HG02943 (cell line): ENCODE results near the gene MYO5B.

Experiments used
- ATAC-seq: cut with Tn5 transposase; IDR thresholded peaks from one replicate; pipeline ENCODE4 v1.9.1; 2021; ENCODE audit warnings: mild to moderate bottlenecking, low read depth, moderate library complexity; ENCODE audit not compliant: unreplicated experiment

The MYO5B gene

DNA sequence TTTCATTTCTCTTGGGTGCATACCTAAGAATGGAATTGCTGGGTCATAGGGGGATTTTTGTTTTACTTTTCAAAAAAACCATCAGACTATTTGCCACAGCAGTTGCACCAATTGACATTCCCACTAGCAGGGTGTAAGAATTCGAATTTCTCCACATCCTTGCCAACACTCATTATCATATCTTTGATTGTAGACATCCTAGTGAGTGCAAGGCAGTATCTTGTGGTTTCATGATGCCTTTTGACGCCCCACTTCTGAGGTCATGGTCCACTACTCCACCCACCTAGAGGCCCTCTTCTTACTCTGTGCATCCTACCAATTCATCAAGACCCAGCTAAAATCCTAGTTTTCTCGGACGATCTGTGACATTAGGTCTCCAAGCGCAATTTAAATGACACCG, 161.9 kb downstream of the MYO5B start:
- no peak for ATAC-seq

DNA sequence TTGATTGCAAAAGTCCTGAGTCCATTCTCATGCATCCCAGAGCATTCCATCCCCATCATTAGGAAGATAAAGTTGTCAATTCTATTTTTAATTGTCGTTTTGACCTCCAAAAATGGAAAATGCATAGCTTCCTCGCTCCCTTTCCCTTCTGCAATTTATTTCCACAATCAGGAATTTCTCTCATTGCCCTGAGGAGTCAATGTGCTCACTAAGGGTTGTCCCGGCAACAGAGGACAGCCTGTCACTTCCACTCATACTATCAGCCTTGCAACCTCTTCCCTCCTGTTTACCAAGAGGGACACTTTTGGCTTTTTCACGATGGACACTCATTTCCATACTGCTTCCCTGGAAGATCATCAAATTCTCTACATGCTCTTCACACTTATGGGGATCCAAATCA, 164.8 kb downstream of the MYO5B start:
- no peak for ATAC-seq

DNA sequence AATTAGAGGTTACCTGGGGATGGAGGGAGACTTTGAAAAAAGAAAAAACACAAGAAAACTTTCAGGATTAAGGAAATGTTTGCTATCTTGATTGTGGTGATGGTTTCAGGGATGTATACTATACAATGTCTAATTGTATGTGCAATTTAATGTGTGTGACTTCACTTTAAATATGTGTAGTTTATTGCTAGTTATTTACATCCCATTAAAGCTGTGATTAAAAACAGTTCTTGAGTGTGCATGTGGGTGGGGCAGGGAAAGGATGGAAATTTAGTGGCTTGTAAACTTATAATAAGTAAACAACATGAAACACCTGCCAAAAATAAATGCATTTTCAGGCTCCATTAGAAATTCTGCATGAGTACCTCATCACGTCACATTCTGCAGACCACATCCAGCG, 167.0 kb downstream of the MYO5B start:
- no peak for ATAC-seq

DNA sequence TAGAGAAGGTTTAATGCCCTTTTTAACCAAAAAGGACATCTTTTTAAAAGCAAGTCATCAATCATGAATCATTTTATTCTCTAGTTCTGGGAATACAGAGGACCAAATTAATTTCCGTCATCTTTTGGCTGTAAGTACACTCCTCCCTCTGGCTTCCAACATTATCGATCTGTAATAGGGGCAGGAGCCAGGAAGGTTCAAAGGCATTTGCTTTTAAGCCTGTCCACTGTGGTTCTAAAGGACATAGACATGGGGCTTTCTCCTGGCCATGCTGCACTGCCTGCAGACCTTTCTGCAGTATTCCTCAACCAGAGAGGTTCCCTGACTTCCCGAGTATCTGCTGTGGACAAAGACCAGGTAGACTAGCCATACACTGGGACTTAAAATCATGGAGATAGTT, 170.5 kb downstream of the MYO5B start:
- no peak for ATAC-seq

DNA sequence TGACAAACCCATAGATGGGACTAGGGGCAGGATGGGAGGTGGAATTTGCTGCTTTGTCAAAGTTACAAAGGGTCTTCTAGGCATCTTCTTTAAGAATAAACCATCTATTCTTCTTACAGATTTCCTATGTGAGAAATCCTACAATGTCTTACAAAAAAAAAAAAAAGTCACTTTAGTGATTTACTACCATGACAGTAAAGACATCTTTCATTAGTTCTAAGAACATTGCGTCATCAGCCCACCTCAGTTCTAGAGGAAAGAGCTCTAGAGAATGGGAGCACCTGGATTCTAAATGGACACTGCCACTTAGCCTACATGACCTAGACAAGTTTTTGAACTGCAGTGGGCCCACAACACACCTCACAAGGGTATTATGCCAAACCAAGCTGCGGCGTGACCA, 172.0 kb downstream of the MYO5B start:
- no peak for ATAC-seq

DNA sequence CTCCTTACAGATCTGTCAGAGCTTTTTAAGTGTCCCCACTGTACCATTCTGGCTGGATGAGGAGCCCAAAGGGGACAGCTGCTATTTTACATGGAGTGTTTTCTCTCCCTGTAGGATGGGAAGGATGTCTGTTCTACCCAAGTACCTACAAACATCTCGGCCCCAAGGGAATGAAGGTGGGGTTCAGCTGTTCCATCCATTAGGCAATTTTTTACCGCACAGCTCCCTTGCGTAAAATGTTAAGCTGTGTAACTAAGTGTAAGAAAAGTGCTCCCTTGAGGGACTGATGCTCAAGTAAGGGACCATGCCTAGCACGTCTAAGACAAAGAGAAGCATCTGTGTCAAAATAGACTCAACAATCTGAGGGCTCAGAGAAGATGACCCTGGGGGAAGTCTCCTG, 180.3 kb downstream of the MYO5B start:
- no peak for ATAC-seq

DNA sequence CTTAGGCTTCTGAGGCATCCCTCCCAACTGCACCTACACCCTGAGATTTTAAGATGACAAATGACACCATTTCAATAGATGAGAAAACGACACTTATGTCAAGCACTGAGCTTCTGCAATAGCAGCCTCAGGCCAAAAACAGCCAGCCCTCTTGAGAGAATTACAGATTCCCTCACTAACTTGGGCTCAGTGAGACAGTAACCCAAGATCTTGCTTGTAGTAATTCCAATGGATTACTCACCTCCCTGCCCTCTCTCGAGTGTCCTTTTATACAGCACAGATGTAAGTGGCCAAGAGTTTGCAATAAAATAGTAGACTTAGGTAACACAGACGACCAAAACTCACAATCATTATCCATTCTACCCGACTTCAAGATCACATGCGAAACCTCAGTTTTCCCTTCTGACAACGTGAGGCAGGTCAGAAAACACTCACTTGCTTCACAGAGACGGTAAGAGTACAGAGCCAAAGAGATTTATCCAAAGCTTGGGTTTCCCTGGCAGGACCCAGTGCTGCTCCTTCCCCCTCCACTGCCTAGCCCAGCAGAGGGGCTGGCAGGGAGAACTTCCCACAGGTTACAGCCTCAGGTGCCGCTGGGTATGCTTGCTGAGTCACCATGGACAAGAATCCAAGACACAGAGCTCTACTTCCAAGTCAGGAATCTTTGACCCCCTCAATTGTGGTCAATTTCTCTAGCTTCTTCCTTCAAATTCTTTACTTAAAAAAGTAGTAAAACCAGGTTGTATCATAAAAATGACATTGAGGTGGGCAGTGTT, 181.4 kb downstream of the MYO5B start:
- ATAC-seq = no peak

DNA sequence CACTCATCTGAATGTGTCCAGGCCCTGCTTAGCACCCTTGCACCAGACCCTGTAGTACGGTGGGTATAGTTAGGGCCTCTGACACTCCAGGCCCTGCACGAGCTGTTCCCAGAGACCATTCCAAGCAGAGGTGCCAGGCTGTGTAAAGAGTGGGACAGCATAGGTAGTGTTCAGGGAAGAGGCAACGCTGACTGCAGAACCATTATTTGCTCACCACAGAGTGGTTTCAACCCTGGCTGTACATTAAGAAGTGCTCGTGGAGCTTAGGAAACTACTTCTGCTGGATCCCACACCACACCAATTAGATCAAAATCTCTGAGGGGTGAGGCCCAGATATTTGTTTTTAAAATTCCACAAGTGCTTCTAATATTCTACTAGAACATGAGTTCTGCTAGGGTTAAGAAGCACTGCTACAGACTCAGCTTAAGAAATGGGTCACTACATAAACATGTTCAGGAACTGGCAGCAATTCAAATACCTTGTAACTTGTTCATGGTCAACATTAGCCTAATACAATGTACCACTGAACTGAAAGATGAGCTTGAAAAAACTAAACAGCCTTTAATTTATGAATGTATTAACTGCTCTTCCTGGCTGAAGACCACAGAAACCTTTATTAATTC, 183.0 kb downstream of the MYO5B start:
- ATAC-seq = no peak

DNA sequence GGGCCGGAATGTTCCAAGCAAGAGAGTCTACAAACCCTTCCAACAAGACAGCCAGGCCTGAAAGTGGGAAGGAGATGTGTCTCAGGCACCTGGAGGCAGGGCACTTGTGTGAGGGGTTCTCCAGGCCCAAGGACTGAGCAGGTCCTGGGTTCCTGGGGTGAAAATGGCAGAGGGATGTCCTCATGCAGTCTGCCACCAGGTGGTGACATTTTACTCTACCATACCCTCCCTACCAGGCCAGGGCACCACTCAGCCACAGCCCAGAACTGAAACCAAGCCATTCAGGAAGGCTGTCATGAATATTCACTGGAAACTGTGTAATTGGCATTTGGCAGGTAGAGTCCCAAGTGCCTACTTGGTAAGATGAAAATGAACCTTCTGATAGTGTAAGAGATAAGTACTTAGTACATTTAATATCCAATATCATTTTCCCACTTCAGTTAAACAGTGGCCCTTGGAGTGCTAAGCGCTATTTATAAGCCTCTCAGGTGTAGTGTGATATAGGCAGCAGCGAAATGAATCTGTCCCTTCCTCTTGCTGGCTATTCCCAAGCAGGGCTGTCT, 185.1 kb downstream of the MYO5B start:
- no peak for ATAC-seq

DNA sequence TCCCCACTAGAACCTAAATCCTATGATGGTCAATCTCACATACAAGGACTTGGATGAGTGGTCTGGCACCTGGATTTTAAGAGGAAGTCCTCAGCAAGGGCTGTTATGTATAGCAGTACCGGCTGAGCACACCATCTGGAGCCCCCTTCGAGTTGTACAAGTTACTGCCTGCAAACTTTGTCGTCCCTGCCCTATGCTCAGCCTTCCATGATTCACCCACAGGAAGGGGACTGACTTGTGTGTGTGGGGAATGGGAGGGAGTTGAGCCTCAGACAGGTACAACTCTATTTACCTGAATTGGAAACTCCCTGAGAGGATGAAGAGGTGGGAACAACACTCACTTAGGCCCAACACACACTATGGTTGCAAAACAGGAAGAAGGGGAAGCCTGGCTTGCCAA, 186.6 kb downstream of the MYO5B start:
- ATAC-seq = no peak

DNA sequence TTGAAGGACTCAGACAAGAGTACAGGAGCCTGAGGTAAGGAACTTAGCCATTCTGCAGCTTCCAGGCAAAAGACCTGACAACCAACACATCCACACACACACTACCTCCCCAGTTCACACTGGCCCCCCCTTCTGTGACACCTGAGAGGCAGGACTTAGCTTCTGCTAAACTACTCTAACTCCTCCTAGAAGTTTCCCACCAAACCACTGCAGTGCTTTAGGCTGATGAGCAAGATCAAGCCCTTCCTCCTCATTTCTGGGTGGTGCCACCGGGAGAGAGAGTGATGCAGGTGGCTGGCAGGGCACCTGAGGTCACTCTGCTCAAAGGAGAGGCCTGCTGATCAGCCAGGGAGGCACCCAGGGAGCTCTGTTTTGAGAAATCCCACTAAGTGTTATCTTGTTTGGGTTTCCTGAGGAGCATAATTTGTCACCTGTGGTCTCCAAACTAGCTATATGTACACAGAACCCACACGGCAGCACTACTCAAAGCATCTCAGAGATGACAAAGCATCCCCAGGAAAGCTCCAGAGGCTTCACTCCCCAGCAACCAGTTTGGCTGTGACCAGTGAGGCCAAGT, 188.4 kb downstream of the MYO5B start:
- ATAC-seq = no peak

DNA sequence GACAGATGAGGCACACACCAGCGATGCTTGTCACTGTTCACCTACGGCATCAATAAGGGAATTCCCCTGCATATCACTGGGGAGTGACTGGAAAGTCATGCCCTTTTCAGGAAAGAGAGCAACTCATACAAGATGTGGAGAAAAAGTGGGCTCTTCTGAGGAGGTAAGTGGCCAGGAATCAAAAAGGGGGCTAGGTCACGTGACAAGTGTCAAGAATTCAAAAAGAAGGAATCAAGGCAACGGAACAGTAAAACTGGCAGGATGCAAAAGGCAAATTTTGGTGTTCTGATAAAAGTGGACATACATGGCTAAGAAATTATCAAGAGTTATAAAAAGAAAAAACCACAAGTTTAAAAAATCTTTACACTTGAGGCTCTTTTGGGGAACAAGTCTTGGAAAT, 190.9 kb downstream of the MYO5B start:
- no peak for ATAC-seq

DNA sequence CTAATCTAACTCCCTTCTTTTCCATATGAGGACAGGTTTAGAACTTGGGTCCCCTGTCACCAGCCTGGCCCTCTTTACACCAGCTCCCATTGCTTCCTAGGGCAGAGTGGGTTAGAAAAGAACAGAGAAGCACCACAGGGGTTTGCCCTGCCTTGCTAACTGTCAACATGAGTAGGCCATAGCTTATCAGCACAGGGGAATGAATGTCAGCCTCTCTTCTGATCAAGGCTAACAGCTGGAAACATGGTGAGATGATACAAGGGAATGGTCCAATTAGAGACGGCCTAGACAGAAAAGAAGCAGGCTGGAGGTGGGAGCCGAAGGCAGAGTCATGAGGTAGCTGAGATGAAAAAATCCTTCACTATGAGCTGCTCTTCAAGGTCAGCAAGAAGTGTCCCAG, 192.2 kb downstream of the MYO5B start:
- ATAC-seq = no peak

DNA sequence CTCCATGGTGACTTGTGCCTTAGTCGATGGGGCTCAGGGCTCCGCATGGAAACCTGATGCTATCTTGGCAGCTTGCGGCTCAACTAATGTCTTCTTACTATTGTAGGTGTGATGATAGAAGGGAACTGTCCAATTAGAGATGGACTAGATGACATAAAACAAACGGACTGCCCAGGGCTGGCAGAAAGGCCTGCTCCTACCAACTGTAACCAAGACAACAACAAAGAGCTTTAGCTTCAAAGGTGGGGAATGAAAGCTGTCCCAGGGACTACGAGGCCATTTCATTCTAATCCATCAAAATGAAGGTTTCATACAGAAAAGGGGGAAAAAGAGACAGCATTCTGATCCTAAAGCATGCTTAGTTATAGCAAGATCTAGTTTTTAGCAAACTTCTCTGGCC, 194.7 kb downstream of the MYO5B start:
- no peak for ATAC-seq

DNA sequence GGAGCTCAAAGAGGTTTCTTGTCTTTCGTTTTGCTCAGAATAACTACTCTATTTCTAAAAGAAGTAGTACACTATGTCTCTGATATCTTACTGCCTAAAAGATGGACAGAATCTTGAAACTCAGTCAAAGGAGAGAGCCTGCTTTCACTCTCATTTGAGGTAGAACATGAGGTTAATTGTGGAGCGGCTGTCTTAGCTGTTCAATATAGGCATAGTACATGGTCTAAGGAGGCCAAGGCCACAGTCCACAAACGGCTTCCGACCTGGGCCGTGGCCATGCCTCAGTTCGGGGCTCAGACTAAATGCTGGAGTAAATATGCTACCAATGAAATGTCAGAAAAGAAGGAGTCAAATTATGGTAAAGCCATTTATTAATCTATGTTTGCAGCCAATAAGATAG, 195.8 kb downstream of the MYO5B start:
- no peak for ATAC-seq

DNA sequence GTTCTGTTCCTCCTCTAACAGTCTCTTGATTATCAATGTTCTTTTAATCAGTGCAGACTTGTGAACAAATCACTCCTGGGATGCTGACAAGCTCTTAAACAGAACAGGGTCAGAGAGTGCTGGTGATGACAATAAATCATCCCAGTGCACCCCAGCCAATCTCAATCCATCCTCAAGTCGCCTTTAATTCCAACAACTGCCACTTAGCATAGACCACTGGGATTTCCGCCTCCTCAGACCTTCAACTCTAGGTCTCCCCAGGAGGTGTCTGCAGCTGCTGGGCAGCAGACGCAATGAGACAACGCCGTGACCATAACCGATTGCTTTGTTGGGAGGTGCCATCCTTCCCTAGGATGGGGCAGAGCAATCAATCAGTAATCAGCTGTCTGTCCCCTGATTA, 197.4 kb downstream of the MYO5B start:
- ATAC-seq = no peak

DNA sequence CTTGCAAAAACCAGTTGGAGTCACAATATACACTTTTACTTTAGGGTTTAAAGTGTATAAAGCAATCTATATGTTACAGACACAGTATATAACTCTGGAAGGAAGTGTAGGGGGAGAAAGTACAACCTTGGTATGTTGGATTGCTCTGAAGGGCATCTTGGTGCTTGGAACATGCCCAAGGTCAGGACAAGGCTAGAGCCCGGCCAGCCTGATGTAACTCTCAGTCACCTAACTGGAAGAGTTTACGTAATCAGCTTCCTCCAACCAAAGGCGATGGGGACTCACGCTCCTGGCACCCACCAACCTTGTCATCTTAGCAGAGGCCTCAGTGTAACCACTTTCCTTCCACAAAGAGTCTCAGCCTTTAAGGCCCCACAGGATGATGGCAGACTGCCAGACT, 200.5 kb downstream of the MYO5B start:
- ATAC-seq = no peak

DNA sequence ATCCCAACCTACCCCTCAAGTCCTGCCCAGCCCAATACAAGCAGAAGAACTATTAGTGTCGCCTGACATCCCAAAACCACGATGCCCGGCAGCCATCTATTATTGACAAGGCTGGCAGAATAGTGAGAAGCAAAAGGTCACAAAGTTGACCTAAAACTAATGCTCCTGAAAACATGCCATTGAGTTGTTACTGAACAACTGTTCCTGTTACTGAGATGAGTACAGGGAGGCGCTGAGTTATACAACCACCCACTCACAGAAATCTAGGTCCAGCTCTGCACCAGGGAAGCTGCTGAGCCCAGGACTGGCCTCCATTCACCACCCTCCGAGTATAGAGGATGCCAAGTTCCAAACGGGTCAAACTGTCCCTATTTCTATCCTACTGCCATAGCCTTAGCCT, 201.6 kb downstream of the MYO5B start:
- no peak for ATAC-seq

DNA sequence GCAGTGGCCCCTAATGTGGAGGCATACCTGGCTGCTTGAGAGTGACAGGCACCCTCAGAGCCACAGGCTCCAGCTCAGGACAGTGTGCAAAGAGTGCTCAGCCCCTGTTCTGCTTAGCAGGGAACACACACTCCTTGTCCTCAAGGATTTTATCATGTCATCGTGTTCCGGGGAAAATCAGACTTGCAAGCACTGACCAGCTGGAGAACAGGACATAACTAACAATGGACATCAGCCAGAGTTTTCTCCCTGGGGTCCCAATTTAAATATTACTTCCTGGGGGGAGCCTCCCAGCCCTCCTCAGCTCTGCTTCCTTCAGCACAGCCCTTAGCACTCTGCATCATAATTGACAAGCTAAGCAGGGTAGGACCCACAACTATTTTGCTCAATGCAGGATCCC, 206.2 kb downstream of the MYO5B start:
- no peak for ATAC-seq

DNA sequence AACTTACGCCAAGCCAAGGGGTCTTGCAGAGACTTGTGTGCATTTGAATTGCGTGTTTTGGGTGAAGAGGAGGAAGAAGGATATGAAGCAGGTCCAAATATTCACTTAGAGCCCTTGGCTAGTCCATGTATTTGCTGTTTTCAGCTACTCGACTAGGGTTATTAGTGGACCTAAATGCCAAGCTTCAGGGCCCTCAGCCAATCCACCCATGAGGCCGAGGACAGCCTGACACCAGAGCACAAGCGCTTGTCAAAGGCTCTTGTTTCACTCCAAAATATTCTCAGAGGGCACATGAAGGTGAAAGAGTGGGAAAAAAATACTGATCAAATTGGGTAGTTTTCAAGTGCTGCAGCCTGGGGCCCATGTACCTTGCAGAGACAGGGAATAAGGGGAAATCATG, 206.8 kb downstream of the MYO5B start:
- no peak for ATAC-seq

DNA sequence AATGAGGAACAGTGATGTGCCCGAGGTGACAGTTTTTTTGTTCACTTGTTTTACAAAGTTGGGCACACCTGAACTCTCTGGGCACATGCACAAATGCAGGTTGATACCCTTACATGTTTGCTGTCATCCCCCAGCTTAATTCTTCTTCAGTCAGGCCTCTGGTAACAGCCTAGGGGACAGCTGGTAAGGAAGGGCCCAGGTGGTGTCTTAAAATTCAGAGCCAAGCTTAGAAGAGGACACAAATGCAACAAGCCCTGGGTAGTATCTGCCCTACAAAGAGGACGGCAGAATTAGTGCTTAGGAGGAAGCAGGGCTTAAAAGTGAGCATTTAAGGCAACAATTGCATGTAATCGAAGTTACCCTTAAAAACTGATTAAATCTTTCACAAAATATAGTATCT, 209.7 kb downstream of the MYO5B start:
- no peak for ATAC-seq

DNA sequence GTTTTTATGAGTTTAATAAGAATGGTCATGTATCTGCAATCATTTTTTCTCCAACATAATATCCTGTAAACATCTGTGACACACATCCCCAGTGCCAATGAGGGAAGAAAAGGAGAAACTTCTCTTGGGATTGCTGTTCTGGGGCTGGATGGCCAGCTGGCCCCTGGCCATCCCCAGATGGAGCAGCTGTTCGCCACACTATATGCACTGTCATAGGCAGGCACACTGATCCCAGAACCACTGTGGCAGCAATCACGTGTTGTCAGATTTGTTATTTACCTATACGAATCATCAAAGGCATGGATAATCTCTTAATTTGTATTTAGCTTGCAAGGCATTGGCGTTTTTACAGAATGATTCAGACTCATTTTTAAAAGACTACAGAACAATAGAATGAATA, 214.1 kb downstream of the MYO5B start:
- ATAC-seq = no peak
